K562 (cell line): ENCODE data around the gene PITX2. TPM values are rescaled to one million over a fixed set of nuclear protein-coding genes. Genes with fewer than 3 reads are reported as not detected.
A peak's percentile ranks its signal among the peaks of the same experiment; 100 is the strongest.

Experiments used
- ATAC-seq: fragments of 200-7000 bp; cut with Tn5 transposase; 3 replicates; pipeline ENCODE4 v1.9.1; 2020; ENCODE audit warnings: moderate library complexity
- BruUV-seq: library from RNA; stranded (reverse); fragments of 400-500 nt; replicated peaks from 2 replicates; lab custom pipeline; 2021; lab: Mats Ljungman, UMichigan
- CTCF ChIA-PET: fragments of 300-600 bp; formaldehyde crosslinking; extraction: SDS; loops from one replicate; lab custom pipeline; 2021; ENCODE audit warnings: low intra/inter-chr PET ratio; lab: Yijun Ruan, JAX
- POLR2A ChIA-PET: fragments of 300-600, 350-650 bp; sonication (Branson Sonifier 250); formaldehyde crosslinking; extraction: SDS; loops from one replicate; lab custom pipeline; 2021; ENCODE audit warnings: antibody characterized with exemption, inconsistent platforms; lab: Yijun Ruan, JAX
- DNase-seq, 4 experiments: peaks; one replicate each; pipeline versions ENCODE4 v3.0.0 to v3.0.0-alpha.2; 2011 to 2018; ENCODE audit warnings: low spot score in 3 of 4, mixed read lengths in 3 of 4; ENCODE audit errors: extremely low read depth in 1 of 4
- FAIRE-seq: peaks from 2 replicates; lab custom pipeline; 2011; peaks lifted over from hg19 to GRCh38; lab: Jason Lieb, UNC
- H2AFZ ChIP-seq: 2 replicates; pipeline ENCODE4 v1.6.0; 2011; ENCODE audit warnings: low read depth, low read length, control low read depth, inconsistent platforms
- H3K27ac ChIP-seq: fragments of 200-600 bp; 3 replicates; pipeline ENCODE4 v1.8.0; 2011; ENCODE audit warnings: low read depth, mild to moderate bottlenecking, control low read depth, inconsistent platforms, low read length, moderate library complexity, mixed read lengths; ENCODE audit errors: extremely low read depth
- H3K27me3 ChIP-seq, 2 experiments: fragments of 300-600 bp in 1 of 2; 2 replicates in 1 of 2; 3 replicates in 1 of 2; pipeline versions ENCODE4 v1.6.0 to v1.8.0; 2011; ENCODE audit warnings: inconsistent platforms in 2 of 2, low read length in 2 of 2, mild to moderate bottlenecking in 1 of 2, mixed read lengths in 1 of 2, moderate library complexity in 1 of 2; ENCODE audit not compliant: control insufficient read depth in 2 of 2, insufficient read depth in 2 of 2
- H3K36me3 ChIP-seq: fragments of 300-600 bp; 3 replicates; pipeline ENCODE4 v1.8.0; 2011; ENCODE audit warnings: mild to moderate bottlenecking, low read length, inconsistent platforms; ENCODE audit not compliant: control insufficient read depth, insufficient read depth
- H3K4me1 ChIP-seq, 2 experiments: fragments of 200-600 bp in 1 of 2; replicated peaks in 1 of 2; 2 replicates in 1 of 2; 3 replicates in 1 of 2; pipeline versions ENCODE4 v1.5.1 to v1.8.0; 2011; ENCODE audit warnings: inconsistent platforms in 2 of 2, low read length in 2 of 2, mild to moderate bottlenecking in 1 of 2, mixed read lengths in 1 of 2, moderate library complexity in 1 of 2; ENCODE audit not compliant: control insufficient read depth in 2 of 2, insufficient read depth in 2 of 2
- H3K4me2 ChIP-seq: 2 replicates; pipeline ENCODE4 v1.6.1; 2011; ENCODE audit warnings: low read length, control low read depth, inconsistent platforms, mixed read lengths; ENCODE audit not compliant: insufficient read depth
- H3K4me3 ChIP-seq: fragments of 200-600 bp; sonication (generic), shearing (Covaris generic); 2 replicates; pipeline ENCODE4 v1.5.1; 2016; ENCODE audit warnings: control low read depth, inconsistent platforms
- H3K79me2 ChIP-seq: fragments of 200-600 bp; 3 replicates; pipeline ENCODE4 v1.8.0; 2011; ENCODE audit warnings: low read length, inconsistent platforms; ENCODE audit not compliant: control insufficient read depth, insufficient read depth
- H3K9ac ChIP-seq, 2 experiments: 2 replicates each; pipeline versions ENCODE4 v1.6.0 to v1.6.1; 2011; ENCODE audit warnings: low read depth in 2 of 2, low read length in 2 of 2, control low read depth in 1 of 2, inconsistent platforms in 1 of 2, mild to moderate bottlenecking in 1 of 2, mixed read lengths in 1 of 2; ENCODE audit not compliant: insufficient read depth in 1 of 2
- H3K9me1 ChIP-seq: one replicate; pipeline ENCODE4 v1.6.0; 2011; ENCODE audit warnings: inconsistent platforms, mild to moderate bottlenecking, low read length, moderate library complexity; ENCODE audit not compliant: control insufficient read depth, insufficient read depth
- H3K9me3 ChIP-seq: replicated peaks from 2 replicates; pipeline ENCODE4 v1.5.1; 2011; ENCODE audit warnings: low read depth, low read length, inconsistent platforms; ENCODE audit not compliant: control insufficient read depth, insufficient read depth
- H4K20me1 ChIP-seq: replicated peaks from 2 replicates; pipeline ENCODE4 v1.6.1; 2011; ENCODE audit warnings: low read length, inconsistent platforms, mixed read lengths; ENCODE audit not compliant: control insufficient read depth, insufficient read depth
- CBX2 ChIP-seq: fragments of 200-600 bp; sonication (generic); IDR thresholded peaks from one replicate; pipeline ENCODE4 v1.6.1; 2012; ENCODE audit warnings: mild to moderate bottlenecking, low read length, inconsistent platforms; ENCODE audit not compliant: insufficient read depth, poor library complexity, severe bottlenecking
- CBX8 ChIP-seq: fragments of 200-600 bp; sonication (generic); IDR thresholded peaks from 2 replicates; pipeline ENCODE4 v1.6.1; 2012; ENCODE audit warnings: borderline replicate concordance, mixed run types, low read depth, mild to moderate bottlenecking, moderate library complexity, mixed read lengths, low read length, control low read depth, inconsistent platforms; ENCODE audit not compliant: poor library complexity, severe bottlenecking; ENCODE audit errors: extremely low read depth
- HDAC3 ChIP-seq: fragments of 450-650 bp; IDR thresholded peaks from 2 replicates; pipeline ENCODE4 v1.6.1; 2018; ENCODE audit warnings: borderline replicate concordance, mild to moderate bottlenecking, moderate library complexity; ENCODE audit not compliant: partially characterized antibody
- HDAC8 ChIP-seq: fragments of 450-650 bp; IDR thresholded peaks from 2 replicates; pipeline ENCODE4 v1.6.1; 2016; ENCODE audit warnings: mild to moderate bottlenecking, missing genetic modification characterization, moderate library complexity, missing compliant biosample characterization
- MED1 ChIP-seq: sonication (generic); formaldehyde crosslinking; IDR thresholded peaks from 2 replicates; pipeline ENCODE4 v1.8.1; 2023; ENCODE audit warnings: missing genetic modification reagents, borderline replicate concordance
- PHB ChIP-seq: fragments of 250-450 bp; sonication (Bioruptor Pico); IDR thresholded peaks from 2 replicates; pipeline ENCODE4 v1.5.0; 2021
- RBM39 ChIP-seq: fragments of 200-400 bp; formaldehyde crosslinking; optimal IDR thresholded peaks from 2 replicates; pipeline ENCODE3; 2018; ENCODE audit warnings: low read depth, low read length
- RNF2 ChIP-seq: sonication (generic); IDR thresholded peaks from 2 replicates; pipeline ENCODE4 v1.6.1; 2016
- ZFP36 ChIP-seq: fragments of 150-350 bp; IDR thresholded peaks from 2 replicates; pipeline ENCODE4 v1.6.1; 2018; ENCODE audit warnings: low read length, low read depth; ENCODE audit not compliant: partially characterized antibody
- ZNF347 ChIP-seq: fragments of 450-650 bp; formaldehyde crosslinking; IDR thresholded peaks from 2 replicates; pipeline ENCODE4 v1.4.0; 2020; ENCODE audit warnings: low read depth, mild to moderate bottlenecking, moderate library complexity
- WGBS: fragments of 100-300 bp; shearing (Covaris generic); methylation state at CpG from one replicate; pipeline ENCODE4 v1.1.6; 2016; ENCODE audit warnings: low coverage, mixed read lengths; ENCODE audit not compliant: insufficient coverage; ENCODE audit errors: missing lambda C conversion rate; 5-methylcytosine and 5-hydroxymethylcytosine counted together
- in situ Hi-C: fragments of 300-500 bp; cut with MboI; formaldehyde crosslinking; loops from 4 replicates; pipeline ENCODE4 v1.15.0; 2018; ENCODE audit warnings: inconsistent platforms, mixed read lengths
- intact Hi-C: fragments of 100-400 bp; cut with micrococcal nuclease; formaldehyde crosslinking; loops from 2 replicates; pipeline ENCODE4 v1.14.2; 2022
- polyA plus RNA-seq, 8 experiments: library from polyadenylated mRNA; depleted of rRNA in 4 of 8; stranded (reverse) in 5 of 8; unstranded in 3 of 8; fragments of >200 nt; fragmentation: Nextera tagmentation in 2 of 8; fragmentation: Illumina TruSeq in 1 of 8; extraction: Ambion mirVana in 2 of 8; extraction: Trizol in 1 of 8; gene quantifications; 2 replicates each; pipeline versions ENCODE4 v1.2.1 to v1.2.3, GENCODE V29; 2011 to 2014; ENCODE audit warnings: inconsistent platforms in 1 of 8, missing spikeins in 1 of 8
- total RNA-seq, 7 experiments: library from RNA; depleted of rRNA in 6 of 7; stranded (reverse); fragments of >200 nt in 6 of 7; fragmentation: Illumina TruSeq in 2 of 7; extraction: Trizol in 2 of 7; gene quantifications; 2 replicates each; pipeline versions ENCODE4 v1.2.1 to v1.2.3, GENCODE V29; 2011 to 2021; ENCODE audit warnings: low replicate concordance in 1 of 7

The PITX2 gene
- total and polyA plus RNA-seq, 9 of the 15 experiments (the other 6 are each of a cell fraction or from before 2014, with no cell fraction given) = 0.08 TPM; not detected in 8

DNA sequence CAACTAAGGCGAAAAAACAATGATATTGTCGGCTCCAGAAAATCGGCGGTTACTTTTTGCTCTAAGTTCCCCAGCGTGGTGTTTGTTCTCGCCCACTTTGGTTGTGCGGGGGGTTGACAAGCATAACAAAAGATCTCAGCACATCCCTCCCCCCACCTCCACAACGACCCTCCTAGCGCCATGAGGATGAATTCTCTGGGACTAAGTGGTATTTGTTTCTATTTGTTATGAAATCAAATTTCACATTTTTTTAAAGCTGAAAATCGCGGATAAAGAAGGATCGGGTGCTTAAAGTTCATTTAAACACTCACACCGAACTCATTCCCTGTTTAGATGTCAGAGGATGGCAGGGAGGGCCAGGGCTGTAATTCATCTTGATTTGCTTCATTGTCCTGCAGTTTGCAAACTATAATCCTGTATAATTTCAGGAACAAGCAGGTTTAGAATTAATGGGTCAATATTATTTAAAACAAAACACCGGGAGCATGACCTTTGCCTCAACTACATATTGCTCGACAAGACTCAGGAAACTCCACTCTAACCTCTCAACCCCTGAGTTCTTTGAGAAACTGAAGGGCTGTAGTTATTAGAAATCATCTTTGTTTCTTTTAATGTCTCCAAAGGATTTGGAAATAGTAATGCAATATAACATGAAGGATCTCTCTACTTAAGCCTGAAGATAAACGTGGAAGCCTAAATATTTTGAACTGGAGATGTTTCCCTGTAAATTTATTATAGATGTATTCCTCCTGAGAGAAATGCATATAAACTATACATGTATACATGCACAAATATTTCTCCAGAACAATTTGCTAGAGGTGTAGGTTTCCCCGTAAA is 6.4 kb downstream of the PITX2 start:
- H2AFZ ChIP-seq = no peak overlapping the region
- no peak for FAIRE-seq

DNA sequence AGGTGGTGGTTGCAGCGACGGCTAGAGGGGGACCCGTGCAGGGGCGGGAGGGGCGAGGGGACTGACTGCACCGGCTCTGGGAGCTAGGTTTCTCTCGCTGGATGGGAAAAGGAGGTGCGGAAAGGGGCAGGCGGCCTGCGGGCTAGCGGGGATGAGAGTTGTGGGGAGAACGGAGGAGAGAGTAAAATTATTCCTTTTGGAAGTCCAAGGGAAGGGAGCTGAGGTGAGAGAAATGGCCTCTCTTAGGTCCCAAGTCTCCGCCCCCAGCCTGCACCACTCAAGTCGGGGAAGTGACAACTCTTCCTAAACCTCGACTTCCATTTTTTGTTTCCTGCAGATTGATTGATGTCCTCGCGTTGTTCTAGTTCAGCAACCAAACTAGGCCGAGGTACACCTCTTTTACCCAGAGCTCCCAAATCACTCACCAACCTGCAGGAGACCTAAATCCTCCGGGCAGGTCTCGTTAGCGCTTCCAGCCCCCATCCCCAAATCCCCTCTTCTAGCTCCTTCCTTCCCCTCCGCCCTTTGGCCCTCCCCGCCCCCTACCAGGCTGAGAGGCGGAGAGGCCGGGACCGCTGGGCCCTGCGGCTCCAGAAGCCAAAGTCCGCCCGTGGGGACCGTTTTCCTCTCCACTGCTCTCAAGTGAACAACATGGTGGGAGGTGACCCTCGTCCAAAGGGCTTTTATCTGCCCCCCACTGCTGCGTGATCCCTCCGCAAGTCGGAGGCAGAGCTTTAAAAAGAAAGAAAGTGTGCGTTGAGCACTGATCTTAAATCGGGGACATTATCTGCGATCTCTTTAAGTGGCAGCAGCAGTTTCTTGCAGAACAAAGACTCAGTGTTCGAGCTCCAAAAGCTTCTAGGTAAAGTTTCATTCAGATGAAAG is 7.3 kb downstream of the PITX2 start:
- no peak overlapping the region for H3K27ac ChIP-seq
- no peaks in the 10 kb centered on the region for H3K9me1 ChIP-seq
- no TSS peak for BruUV-seq
- WGBS = 4% methylated on average over 18 of the region's 38 CpGs
- FAIRE-seq = no peak
- in situ Hi-C loops (no loop called here), intact Hi-C loops (no loop called here)
- ChIA-PET CTCF (no interaction called here), POLR2A (no interaction called here)
- H3K4me2 ChIP-seq = no peak overlapping the region
- no peak for DNase-seq
- no peak for ATAC-seq
- no peak overlapping the region for H3K4me3 ChIP-seq
- no peak overlapping the region for H3K9ac ChIP-seq
- peaks cover 62 to 73% of the 10 kb centered on the region in 2 experiments for H3K27me3 ChIP-seq
- H3K4me1 ChIP-seq = peaks cover 0 to 12% of the 10 kb centered on the region in 2 experiments; a peak in 2 of 5 replicates
- no peaks in the 10 kb centered on the region for H4K20me1 ChIP-seq
- H2AFZ ChIP-seq = no peak overlapping the region
- TF ChIP-seq RNF2 = 0 out of 2 replicates have a peak, but pooled peaks have one; percentile 8
- TF ChIP-seq PHB (CRISPR knock-in tag) = no peak
- no peak for TF ChIP-seq HDAC3
- peak; percentile 22 for TF ChIP-seq CBX2
- TF ChIP-seq ZFP36 = peak; percentile 26
- no peak for TF ChIP-seq MED1 (CRISPR knock-in tag)
- no peak for TF ChIP-seq RBM39
- TF ChIP-seq ZNF347 (CRISPR knock-in tag) = no peak
- TF ChIP-seq, all 486 proteins: peak for 3
- Histone ChIP-seq H3K79me2 (no peaks in the 10 kb centered on the region), H3K9me3 (no peaks in the 10 kb centered on the region), H3K36me3 (no peaks in the 10 kb centered on the region)

More for the DNA sequence above, 6.4 kb downstream of the PITX2 start:
- no peak overlapping the region for H3K9ac ChIP-seq
- H3K9me3 ChIP-seq = no peaks in the 10 kb centered on the region
- intact Hi-C loops (no loop called here), in situ Hi-C loops (no loop called here)
- ChIA-PET CTCF (no interaction called here), POLR2A (no interaction called here)
- no peaks in the 10 kb centered on the region for H3K79me2 ChIP-seq
- no peaks in the 10 kb centered on the region for H3K9me1 ChIP-seq
- no peak overlapping the region for H3K27ac ChIP-seq
- no peak for ATAC-seq
- no peak overlapping the region for H3K4me2 ChIP-seq
- no peaks in the 10 kb centered on the region for H4K20me1 ChIP-seq
- BruUV-seq = no TSS peak
- DNase-seq = no peak
- H3K27me3 ChIP-seq = peaks cover 56 to 73% of the 10 kb centered on the region in 2 experiments
- H3K36me3 ChIP-seq = no peaks in the 10 kb centered on the region
- H3K4me3 ChIP-seq = no peak overlapping the region
- peaks cover 0 to 8% of the 10 kb centered on the region in 2 experiments; a peak in 2 of 5 replicates for H3K4me1 ChIP-seq
- WGBS = 2% methylated on average over 17 of the region's 17 CpGs
- TF ChIP-seq CBX2 (peak; percentile 51), HDAC8 (tag) (no peak), CBX8 (peak; percentile 83)
- TF ChIP-seq, all 486 proteins: peak for 2
